Testis (tissue), 3 donors: ENCODE data around the gene MC1R. TPM values are rescaled to one million over a fixed set of nuclear protein-coding genes. Genes with fewer than 3 reads are reported as not detected.

ENCODE experiments used
- DNase-seq: peaks from one replicate; pipeline ENCODE4 v3.0.0-alpha.2; 2019
- H3K27ac ChIP-seq, 2 donors: fragments of 200-600 bp; sonication (generic); one replicate each; pipeline ENCODE4 v1.5.1; 2019
- H3K27me3 ChIP-seq: fragments of 200-600 bp; sonication (generic); one replicate; pipeline ENCODE4 v1.5.1; 2019
- H3K36me3 ChIP-seq: fragments of 200-600 bp; sonication (generic); one replicate; pipeline ENCODE4 v1.5.1; 2017; ENCODE audit warnings: low read depth; ENCODE audit errors: missing control alignments
- H3K4me1 ChIP-seq: fragments of 200-600 bp; sonication (generic); one replicate; pipeline ENCODE4 v1.5.1; 2019
- H3K4me3 ChIP-seq, 2 donors: fragments of 200-600 bp; sonication (generic); one replicate each; pipeline ENCODE4 v1.5.1; 2017 to 2019
- H3K9me3 ChIP-seq: fragments of 200-600 bp; sonication (generic); one replicate; pipeline ENCODE4 v1.5.1; 2017
- CTCF ChIP-seq, 3 experiments: fragments of 450-650 bp in 2 of 3; fragments of 200-600 bp in 1 of 3; sonication (generic) in 1 of 3; IDR thresholded peaks; one replicate each; pipeline ENCODE4 v1.5.1; 2016 to 2019; ENCODE audit warnings: antibody characterized with exemption in 3 of 3, mild to moderate bottlenecking in 2 of 3, moderate library complexity in 1 of 3
- POLR2A ChIP-seq: fragments of 450-650 bp; IDR thresholded peaks from one replicate; pipeline ENCODE4 v1.6.1; 2017; ENCODE audit warnings: antibody characterized with exemption, mild to moderate bottlenecking, moderate library complexity
- WGBS, 2 donors: methylation state at CpG; one replicate each; pipeline ENCODE4 v1.1.5; 2018; 5-methylcytosine and 5-hydroxymethylcytosine counted together
- intact Hi-C: fragments of 100-400 bp; cut with DNase I; formaldehyde crosslinking; loops from one replicate; pipeline ENCODE4 v1.15.1; 2023; ENCODE audit warnings: low total_unique reads
- polyA plus RNA-seq: library from polyadenylated mRNA; stranded (reverse); fragments of 350-450 nt; fragmentation: Illumina TruSeq; extraction: RNeasy Lipid Tissue Mini Kit (QIAGEN cat#74804); gene quantifications from one replicate; pipeline ENCODE4 v1.2.3, GENCODE V29; 2014; ENCODE audit warnings: low read depth, low replicate concordance; ENCODE audit not compliant: insufficient read depth
- total RNA-seq, 2 donors: library from RNA; depleted of rRNA; stranded (reverse); fragments of >200 nt; gene quantifications; one replicate each; pipeline ENCODE4 v1.2.3, GENCODE V29; 2016

Gene MC1R
- total and polyA plus RNA-seq, 3 donors from 2014 or later, result 30.1 to 53.7 (median 40.0) TPM

GRCh38 chr16:89969741-89970410 is 51.2 kb downstream of the MC1R start:
- no peak overlapping the region for H3K27ac ChIP-seq
- H3K9me3 ChIP-seq, result no peaks in the 10 kb centered on the region
- no peaks in the 10 kb centered on the region for H3K36me3 ChIP-seq
- TF ChIP-seq CTCF (IDR thresholded peaks at IDR 0.05), result no peak
- TF ChIP-seq POLR2A, result no peak
- 87 to 95% methylated on average over 6 of the region's 6 CpGs for WGBS, 2 donors
- no peaks in the 10 kb centered on the region for H3K27me3 ChIP-seq
- no peak for DNase-seq
- intact Hi-C loops, result no loop called here
- H3K4me3 ChIP-seq, result no peak overlapping the region
- H3K4me1 ChIP-seq, result peaks cover 21% of the 10 kb centered on the region

Other genes with a start within 250 kb of the MC1R start
- 10 to 100 TPM; 77.1 to 88.3 TPM for gene CDK10, start 232.2 kb upstream of the MC1R start, total RNA-seq
- 68.0 TPM for gene CDK10, start 232.2 kb upstream of the MC1R start, polyA plus RNA-seq
- gene SPATA2L, start 217.2 kb upstream of the MC1R start, total RNA-seq, result 10 to 100 TPM; 13.9 to 14.4 TPM
- gene SPATA2L, start 217.2 kb upstream of the MC1R start, polyA plus RNA-seq, result 4.9 TPM
- gene VPS9D1, start 198.0 kb upstream of the MC1R start, total RNA-seq, result 10 to 100 TPM; 22.4 to 25.0 TPM
- gene VPS9D1, start 198.0 kb upstream of the MC1R start, polyA plus RNA-seq, result 26.9 TPM
- gene ZNF276, start 197.3 kb upstream of the MC1R start, total RNA-seq, result 10 to 100 TPM; 37.8 to 48.4 TPM
- 31.0 TPM for gene ZNF276, start 197.3 kb upstream of the MC1R start, polyA plus RNA-seq
- gene FANCA, start 102.2 kb upstream of the MC1R start, total RNA-seq, result 100 to 1,000 TPM in 1 of 2 donors, 10 to 100 TPM in 1; 73.2 to 112 TPM
- 48.1 TPM for gene FANCA, start 102.2 kb upstream of the MC1R start, polyA plus RNA-seq
- 10 to 100 TPM; 20.9 to 31.3 TPM for gene SPIRE2, start 90.4 kb upstream of the MC1R start, total RNA-seq
- gene SPIRE2, start 90.4 kb upstream of the MC1R start, polyA plus RNA-seq, result 11.5 TPM
- gene TCF25, start 45.3 kb upstream of the MC1R start, total RNA-seq, result 100 to 1,000 TPM; 334 to 345 TPM
- gene TCF25, start 45.3 kb upstream of the MC1R start, polyA plus RNA-seq, result 225 TPM
- 10 to 100 TPM; 38.8 to 61.7 TPM for gene TUBB3, start 4.5 kb downstream of the MC1R start, total RNA-seq
- 56.5 TPM for gene TUBB3, start 4.5 kb downstream of the MC1R start, polyA plus RNA-seq
- 10 to 100 TPM; 38.1 to 46.4 TPM for gene DEF8, start 29.9 kb downstream of the MC1R start, total RNA-seq
- 26.8 TPM for gene DEF8, start 29.9 kb downstream of the MC1R start, polyA plus RNA-seq
- 1 to 10 TPM; 4.7 to 5.1 TPM for gene DBNDD1, start 100.6 kb downstream of the MC1R start, total RNA-seq
- gene DBNDD1, start 100.6 kb downstream of the MC1R start, polyA plus RNA-seq, result 2.3 TPM
- gene PRDM7, start 158.5 kb downstream of the MC1R start, total RNA-seq, result 10 to 100 TPM in 1 of 2 donors, 1 to 10 TPM in 1; 1.8 to 10.2 TPM
- 4.2 TPM for gene PRDM7, start 158.5 kb downstream of the MC1R start, polyA plus RNA-seq